GM18520 (cell line): Measurements from ENCODE around the gene MAGI2.

ENCODE experiments used
- ATAC-seq: cut with Tn5 transposase; IDR thresholded peaks from one replicate; pipeline ENCODE4 v1.9.1; 2021; ENCODE audit not compliant: unreplicated experiment

MAGI2 gene

GRCh38 chr7:78080811-78081210, 1372.7 kb downstream of the MAGI2 start:
- ATAC-seq, result no peak

GRCh38 chr7:78080241-78080640, 1373.2 kb downstream of the MAGI2 start:
- no peak for ATAC-seq

- ATAC-seq, result no peak
Measured at GRCh38 chr7:78074713-78075112, 1378.8 kb downstream of the MAGI2 start.

GRCh38 chr7:78073609-78074382, 1379.7 kb downstream of the MAGI2 start:
- no peak for ATAC-seq

GRCh38 chr7:78072201-78072590, 1381.3 kb downstream of the MAGI2 start:
- no peak for ATAC-seq

- no peak for ATAC-seq
Measured at GRCh38 chr7:78071491-78072200, 1381.8 kb downstream of the MAGI2 start.

GRCh38 chr7:78066599-78066998, 1386.9 kb downstream of the MAGI2 start:
- ATAC-seq, result no peak

- no peak for ATAC-seq
Measured at GRCh38 chr7:78063758-78064157, 1389.7 kb downstream of the MAGI2 start.

- no peak for ATAC-seq
Measured at GRCh38 chr7:78062214-78062613, 1391.3 kb downstream of the MAGI2 start.

GRCh38 chr7:78057571-78057970, 1395.9 kb downstream of the MAGI2 start:
- ATAC-seq, result no peak

- ATAC-seq, result no peak
Measured at GRCh38 chr7:78055599-78055998, 1397.9 kb downstream of the MAGI2 start.

GRCh38 chr7:78055001-78055573, 1398.4 kb downstream of the MAGI2 start:
- ATAC-seq, result no peak

- no peak for ATAC-seq
Measured at GRCh38 chr7:78052112-78052511, 1401.4 kb downstream of the MAGI2 start.

GRCh38 chr7:78047800-78048199, 1405.7 kb downstream of the MAGI2 start:
- no peak for ATAC-seq

- ATAC-seq, result no peak
Measured at GRCh38 chr7:78043159-78043558, 1410.3 kb downstream of the MAGI2 start.

GRCh38 chr7:78041423-78041822, 1412.0 kb downstream of the MAGI2 start:
- no peak for ATAC-seq

GRCh38 chr7:78039790-78040776, 1413.4 kb downstream of the MAGI2 start:
- ATAC-seq, result no peak

- no peak for ATAC-seq
Measured at GRCh38 chr7:78038465-78039080, 1414.9 kb downstream of the MAGI2 start.

GRCh38 chr7:78037603-78038002, 1415.9 kb downstream of the MAGI2 start:
- ATAC-seq, result no peak

GRCh38 chr7:78033410-78033809, 1420.1 kb downstream of the MAGI2 start:
- no peak for ATAC-seq

GRCh38 chr7:78026492-78026891, 1427.0 kb downstream of the MAGI2 start:
- no peak for ATAC-seq
